ENCODE data around the gene ABCC4. TPM values are rescaled to one million over a fixed set of nuclear protein-coding genes. Genes with fewer than 3 reads are reported as not detected.

The ABCC4 gene
- total RNA-seq, 5 donors from 2014 or later (not counting 1 experiment from before 2014, with no cell fraction given), result 8.9 to 12.5 (median 9.5) TPM

DNA sequence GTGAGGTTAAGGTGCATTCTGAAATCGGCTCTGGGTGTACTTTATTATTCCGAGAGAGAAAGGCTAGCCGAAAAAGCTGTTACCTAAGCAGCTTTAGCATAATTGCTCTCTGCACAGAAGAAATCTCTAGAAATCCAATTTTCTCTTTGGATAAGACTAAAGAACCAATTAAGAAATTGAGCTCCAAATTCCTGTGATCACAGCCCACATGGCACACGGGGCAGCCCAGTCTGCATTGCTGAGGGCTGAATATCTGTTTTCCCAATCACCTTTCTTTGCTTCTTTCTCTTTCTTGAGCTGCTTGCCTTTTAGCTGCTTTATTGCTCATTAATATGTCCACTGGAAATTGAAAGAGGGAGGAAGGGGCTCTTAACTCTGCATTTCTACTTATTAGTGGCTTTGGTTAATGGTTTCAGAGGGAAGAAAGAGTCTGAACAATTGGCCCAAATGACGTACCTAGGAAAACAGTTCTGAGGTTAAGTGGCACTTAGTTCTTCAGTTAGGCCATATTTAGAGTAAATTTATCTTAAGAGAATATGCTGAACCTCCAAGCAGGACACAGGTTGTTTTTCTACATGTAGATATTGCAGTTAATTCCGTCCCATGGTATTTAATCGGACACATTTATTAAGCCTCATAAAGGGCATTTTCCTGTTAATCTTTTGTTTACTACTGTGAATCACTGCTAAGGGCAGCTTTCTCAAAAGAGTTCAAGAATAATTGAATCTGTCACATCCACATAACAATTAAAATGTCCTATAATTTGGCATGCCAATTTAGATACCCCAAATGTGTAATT lies 265.7 kb downstream of the ABCC4 start:
- Mint-ChIP-seq H3K27me3 (no peaks in the 10 kb centered on the region), H3K4me1 (peaks cover 0 to 4% (median 4%) of the 10 kb centered on the region in 3 donors), H3K9me3 (no peaks in the 10 kb centered on the region), H3K4me3 (no peak overlapping the region), H3K27ac (no peak overlapping the region), H3K36me3 (peaks cover 47% of the 10 kb centered on the region)
- no CpG with 5 or more reads among the region's 7 CpGs for WGBS (ENCODE audit: insufficient coverage)
- Histone ChIP-seq H3K4me3 (ENCODE audit: control insufficient read depth in 1 of 2, extremely low read depth in 1 of 2, low read length in 1 of 2) (no peak overlapping the region), H3K27me3 (replicated peaks in 1 of 2; ENCODE audit: control insufficient read depth in 2 of 2, extremely low read depth in 1 of 2, insufficient read depth in 2 of 2, low read length in 1 of 2) (no peaks in the 10 kb centered on the region), H3K27ac (ENCODE audit: low read length) (no peak overlapping the region), H3K36me3 (ENCODE audit: control insufficient read depth in 2 of 2, extremely low read depth in 1 of 2, insufficient read depth in 1 of 2, low read length in 1 of 2) (peaks cover 0 to 15% of the 10 kb centered on the region in 2 donors), H3K4me1 (ENCODE audit: control insufficient read depth in 1 of 2, extremely low read depth in 1 of 2, insufficient read depth in 2 of 2, low read length in 2 of 2) (no peaks in the 10 kb centered on the region), H3K9me3 (no peaks in the 10 kb centered on the region)
- DNase-seq (no peak), ATAC-seq (replicated peaks in 1 of 4) (no peak)
- POLR2A ChIA-PET, result no interaction called here
- CTCF ChIA-PET, result no interaction called here

DNA sequence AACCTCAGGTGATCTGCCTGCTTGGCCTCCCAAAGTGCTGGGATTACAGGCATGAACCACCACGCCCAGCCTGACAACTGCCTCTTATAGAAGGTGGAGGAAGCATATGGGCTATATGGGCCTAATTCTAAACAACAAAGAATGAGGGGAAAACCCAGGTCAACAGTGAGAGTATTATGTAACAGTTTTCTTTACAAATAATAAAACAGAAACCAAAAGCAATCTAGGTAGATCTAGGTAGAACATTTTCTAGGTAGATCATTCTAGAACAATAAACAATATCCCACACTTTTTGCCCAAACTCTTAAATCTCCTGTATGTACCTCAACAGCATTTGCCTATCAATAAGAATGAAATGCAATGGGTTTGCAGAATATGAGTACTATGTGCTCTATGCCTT lies 267.4 kb downstream of the ABCC4 start:
- ATAC-seq (replicated peaks in 1 of 4), result no peak
- Mint-ChIP-seq H3K4me3 (no peak overlapping the region), H3K36me3 (peaks cover 38% of the 10 kb centered on the region), H3K4me1 (peaks cover 0 to 4% (median 4%) of the 10 kb centered on the region in 3 donors), H3K9me3 (no peaks in the 10 kb centered on the region), H3K27ac (no peak overlapping the region), H3K27me3 (no peaks in the 10 kb centered on the region)
- WGBS (ENCODE audit: insufficient coverage), result no CpG with 5 or more reads among the region's 1 CpG
- POLR2A ChIA-PET, result interaction anchor here in 1 of 2 donors (0.5 kb wide), 1 partner anchor 826 kb away, joined by 3 read pairs; no protein-coding TSS in a partner anchor
- no peaks in the 10 kb centered on the region for H3K9me3 ChIP-seq
- CTCF ChIA-PET, result no interaction called here
- DNase-seq, result no peak
- H3K4me3 ChIP-seq (ENCODE audit: control insufficient read depth in 1 of 2, extremely low read depth in 1 of 2, low read length in 1 of 2), result no peak overlapping the region
- no peaks in the 10 kb centered on the region for H3K27me3 ChIP-seq (replicated peaks in 1 of 2; ENCODE audit: control insufficient read depth in 2 of 2, extremely low read depth in 1 of 2, insufficient read depth in 2 of 2, low read length in 1 of 2)
- peaks cover 0 to 7% of the 10 kb centered on the region in 2 donors for H3K36me3 ChIP-seq (ENCODE audit: control insufficient read depth in 2 of 2, extremely low read depth in 1 of 2, insufficient read depth in 1 of 2, low read length in 1 of 2)
- H3K4me1 ChIP-seq (ENCODE audit: control insufficient read depth in 1 of 2, extremely low read depth in 1 of 2, insufficient read depth in 2 of 2, low read length in 2 of 2), result no peaks in the 10 kb centered on the region
- H3K27ac ChIP-seq (ENCODE audit: low read length), result no peak overlapping the region

DNA sequence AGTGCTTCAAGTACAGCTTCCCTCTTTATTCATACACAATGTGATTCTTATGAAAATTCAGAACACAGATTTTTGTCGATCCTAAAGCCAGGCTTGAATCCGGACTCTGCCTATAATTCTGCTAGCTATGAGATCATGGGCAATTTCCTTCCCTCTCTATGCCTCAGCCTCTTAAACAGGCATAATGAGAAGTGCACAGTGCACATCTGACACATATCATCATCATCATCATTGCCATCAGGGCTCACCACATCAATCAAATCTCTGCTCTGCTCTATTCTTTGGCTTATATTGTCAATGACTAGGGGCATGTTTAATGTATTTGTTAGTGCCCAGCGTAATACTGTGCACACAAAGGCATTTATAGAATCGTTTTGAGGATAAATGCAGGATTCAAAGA lies 269.1 kb downstream of the ABCC4 start:
- Histone ChIP-seq H3K4me3 (ENCODE audit: control insufficient read depth in 1 of 2, extremely low read depth in 1 of 2, low read length in 1 of 2) (no peak overlapping the region), H3K27me3 (replicated peaks in 1 of 2; ENCODE audit: control insufficient read depth in 2 of 2, extremely low read depth in 1 of 2, insufficient read depth in 2 of 2, low read length in 1 of 2) (no peaks in the 10 kb centered on the region), H3K4me1 (ENCODE audit: control insufficient read depth in 1 of 2, extremely low read depth in 1 of 2, insufficient read depth in 2 of 2, low read length in 2 of 2) (no peaks in the 10 kb centered on the region), H3K36me3 (ENCODE audit: control insufficient read depth in 2 of 2, extremely low read depth in 1 of 2, insufficient read depth in 1 of 2, low read length in 1 of 2) (peaks cover 0 to 4% of the 10 kb centered on the region in 2 donors), H3K27ac (ENCODE audit: low read length) (no peak overlapping the region), H3K9me3 (no peaks in the 10 kb centered on the region)
- Mint-ChIP-seq H3K36me3 (peaks cover 39% of the 10 kb centered on the region), H3K27ac (no peak overlapping the region), H3K27me3 (no peaks in the 10 kb centered on the region), H3K9me3 (peaks cover 0 to 14% (median 4%) of the 10 kb centered on the region in 3 donors), H3K4me3 (no peak overlapping the region), H3K4me1 (peaks cover 0 to 4% (median 4%) of the 10 kb centered on the region in 3 donors)
- ATAC-seq (replicated peaks in 1 of 4) (no peak), DNase-seq (no peak)
- ChIA-PET CTCF (no interaction called here), POLR2A (no interaction called here)
- 100% methylated on average over 2 of the region's 4 CpGs for WGBS (ENCODE audit: insufficient coverage)

DNA sequence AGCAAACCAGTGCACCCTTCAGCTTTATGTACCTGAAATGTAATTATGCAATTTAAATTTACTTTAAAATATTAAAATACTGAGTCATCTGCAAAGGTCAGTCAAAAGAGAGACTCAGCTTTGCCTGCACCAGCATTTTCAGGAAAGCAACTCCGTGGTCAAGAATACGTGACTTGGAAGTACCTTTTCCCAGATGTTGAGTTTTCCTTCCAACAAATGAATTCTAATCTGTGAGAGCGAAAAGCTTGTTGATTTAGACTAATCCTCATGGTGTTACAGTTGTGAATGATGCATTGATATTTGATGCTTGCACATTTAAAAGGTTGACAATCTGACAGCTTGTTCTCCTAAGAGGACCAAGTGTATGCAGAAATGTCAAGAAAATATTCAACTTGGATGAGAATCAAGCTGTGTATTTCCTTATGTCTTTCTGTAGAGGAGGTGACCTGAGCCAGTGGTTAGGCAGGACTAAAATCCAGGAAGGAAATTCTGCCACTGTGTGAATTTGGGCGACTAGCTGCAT lies 270.4 kb downstream of the ABCC4 start:
- peaks cover 0 to 4% of the 10 kb centered on the region in 2 donors for H3K36me3 ChIP-seq (ENCODE audit: control insufficient read depth in 2 of 2, extremely low read depth in 1 of 2, insufficient read depth in 1 of 2, low read length in 1 of 2)
- H3K4me3 ChIP-seq (ENCODE audit: control insufficient read depth in 1 of 2, extremely low read depth in 1 of 2, low read length in 1 of 2), result no peak overlapping the region
- POLR2A ChIA-PET, result no interaction called here
- Mint-ChIP-seq H3K27ac (no peak overlapping the region), H3K4me3 (no peak overlapping the region), H3K4me1 (peaks cover 0 to 4% (median 4%) of the 10 kb centered on the region in 3 donors), H3K27me3 (no peaks in the 10 kb centered on the region), H3K36me3 (peaks cover 38% of the 10 kb centered on the region), H3K9me3 (peaks cover 0 to 14% (median 4%) of the 10 kb centered on the region in 3 donors)
- no peak overlapping the region for H3K27ac ChIP-seq (ENCODE audit: low read length)
- CTCF ChIA-PET, result no interaction called here
- no peaks in the 10 kb centered on the region for H3K4me1 ChIP-seq (ENCODE audit: control insufficient read depth in 1 of 2, extremely low read depth in 1 of 2, insufficient read depth in 2 of 2, low read length in 2 of 2)
- no peaks in the 10 kb centered on the region for H3K27me3 ChIP-seq (replicated peaks in 1 of 2; ENCODE audit: control insufficient read depth in 2 of 2, extremely low read depth in 1 of 2, insufficient read depth in 2 of 2, low read length in 1 of 2)
- DNase-seq (no peak), ATAC-seq (replicated peaks in 1 of 4) (no peak)
- H3K9me3 ChIP-seq, result no peaks in the 10 kb centered on the region
- WGBS (ENCODE audit: insufficient coverage), result 78% methylated on average over 2 of the region's 4 CpGs

DNA sequence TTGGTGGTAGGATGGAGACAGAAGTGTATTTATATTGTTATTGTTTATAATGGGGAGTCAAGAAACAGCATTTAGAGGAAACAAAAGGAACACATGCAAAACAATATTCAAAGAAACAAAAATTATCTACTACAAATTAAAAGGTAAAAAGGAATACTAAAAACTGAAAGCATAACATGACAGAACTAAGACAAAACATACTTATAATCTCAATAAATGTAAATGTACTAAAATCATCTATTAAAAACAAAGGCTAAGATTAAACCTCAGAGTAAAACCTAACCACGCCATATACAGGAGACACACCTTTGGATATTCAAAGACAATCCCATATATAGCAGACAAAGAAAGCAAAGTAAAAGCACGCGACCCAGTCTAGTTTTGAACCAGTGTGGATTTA lies 273.6 kb downstream of the ABCC4 start:
- H3K4me1 Mint-ChIP-seq, result no peaks in the 10 kb centered on the region
- no peak overlapping the region for H3K4me3 Mint-ChIP-seq
- Histone ChIP-seq H3K27me3 (replicated peaks in 1 of 2; ENCODE audit: control insufficient read depth in 2 of 2, extremely low read depth in 1 of 2, insufficient read depth in 2 of 2, low read length in 1 of 2) (no peaks in the 10 kb centered on the region), H3K36me3 (ENCODE audit: control insufficient read depth in 2 of 2, extremely low read depth in 1 of 2, insufficient read depth in 1 of 2, low read length in 1 of 2) (peaks cover 0 to 2% of the 10 kb centered on the region in 2 donors), H3K4me1 (ENCODE audit: control insufficient read depth in 1 of 2, extremely low read depth in 1 of 2, insufficient read depth in 2 of 2, low read length in 2 of 2) (no peaks in the 10 kb centered on the region), H3K4me3 (ENCODE audit: control insufficient read depth in 1 of 2, extremely low read depth in 1 of 2, low read length in 1 of 2) (no peak overlapping the region), H3K27ac (ENCODE audit: low read length) (no peak overlapping the region), H3K9me3 (no peaks in the 10 kb centered on the region)
- ATAC-seq (replicated peaks in 1 of 4), result no peak
- H3K27me3 Mint-ChIP-seq, result no peaks in the 10 kb centered on the region
- peaks cover 0 to 14% (median 4%) of the 10 kb centered on the region in 3 donors for H3K9me3 Mint-ChIP-seq
- no peak for DNase-seq
- H3K36me3 Mint-ChIP-seq, result peaks cover 41% of the 10 kb centered on the region
- no CpG with 5 or more reads among the region's 3 CpGs for WGBS (ENCODE audit: insufficient coverage)
- POLR2A ChIA-PET, result no interaction called here
- CTCF ChIA-PET, result no interaction called here
- no peak overlapping the region for H3K27ac Mint-ChIP-seq

DNA sequence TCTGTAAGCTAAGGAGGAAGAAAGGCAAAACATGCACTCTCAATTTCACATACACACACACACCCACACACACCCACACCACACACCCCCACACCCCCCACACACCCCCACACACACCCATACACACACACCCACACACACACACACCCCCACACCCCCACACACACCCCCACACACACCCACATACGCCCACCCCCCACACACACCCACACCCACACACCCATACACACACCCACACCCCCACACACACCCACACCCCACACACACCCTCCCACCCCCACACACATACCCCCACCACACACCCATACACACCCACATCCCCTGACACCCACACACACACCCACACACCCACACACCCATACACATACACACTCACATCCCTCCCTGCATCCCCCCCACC lies 276.1 kb downstream of the ABCC4 start:
- no CpG with 5 or more reads among the region's 1 CpG for WGBS (ENCODE audit: insufficient coverage)
- Mint-ChIP-seq H3K27ac (no peak overlapping the region), H3K9me3 (peaks cover 0 to 14% (median 4%) of the 10 kb centered on the region in 3 donors), H3K27me3 (no peaks in the 10 kb centered on the region), H3K4me1 (no peaks in the 10 kb centered on the region), H3K36me3 (peaks cover 50% of the 10 kb centered on the region), H3K4me3 (no peak overlapping the region)
- Histone ChIP-seq H3K4me3 (ENCODE audit: control insufficient read depth in 1 of 2, extremely low read depth in 1 of 2, low read length in 1 of 2) (no peak overlapping the region), H3K4me1 (ENCODE audit: control insufficient read depth in 1 of 2, extremely low read depth in 1 of 2, insufficient read depth in 2 of 2, low read length in 2 of 2) (no peaks in the 10 kb centered on the region), H3K27me3 (replicated peaks in 1 of 2; ENCODE audit: control insufficient read depth in 2 of 2, extremely low read depth in 1 of 2, insufficient read depth in 2 of 2, low read length in 1 of 2) (no peaks in the 10 kb centered on the region), H3K36me3 (ENCODE audit: control insufficient read depth in 2 of 2, extremely low read depth in 1 of 2, insufficient read depth in 1 of 2, low read length in 1 of 2) (peaks cover 0 to 2% of the 10 kb centered on the region in 2 donors), H3K27ac (ENCODE audit: low read length) (no peak overlapping the region), H3K9me3 (no peaks in the 10 kb centered on the region)
- no peak for DNase-seq
- ATAC-seq (replicated peaks in 1 of 4), result no peak
- POLR2A ChIA-PET, result no interaction called here
- CTCF ChIA-PET, result no interaction called here

Measured in T-cell (primary cell).